Caco-2 (cell line): ENCODE data around the gene KSR2. TPM values are rescaled to one million over a fixed set of nuclear protein-coding genes. Genes with fewer than 3 reads are reported as not detected.

Experiments used
- BruUV-seq: library from RNA; stranded (reverse); fragments of 400-500 nt; replicated peaks from 2 replicates; lab custom pipeline; 2021; lab: Mats Ljungman, UMichigan
- CTCF ChIA-PET: fragments of 300-600 bp; sonication (Branson Sonifier 250); formaldehyde crosslinking; loops from one replicate; lab custom pipeline; 2022; ENCODE audit warnings: antibody characterized with exemption; lab: Charles Lee
- POLR2A ChIA-PET: fragments of 300-600 bp; sonication (Branson Sonifier 250); formaldehyde crosslinking; loops from one replicate; lab custom pipeline; 2022; ENCODE audit warnings: antibody characterized with exemption; lab: Charles Lee
- DNase-seq, 2 experiments: peaks; one replicate each; pipeline versions ENCODE4 v3.0.0 to v3.0.0-alpha.2; 2020 to 2022
- H3K27me3 ChIP-seq: replicated peaks from 2 replicates; pipeline ENCODE4 v1.6.0; 2011; ENCODE audit warnings: low read length; ENCODE audit not compliant: control insufficient read depth, insufficient read depth
- H3K36me3 ChIP-seq: 2 replicates; pipeline ENCODE4 v1.5.1; 2011; ENCODE audit warnings: low read length; ENCODE audit not compliant: control insufficient read depth, insufficient read depth
- H3K4me1 ChIP-seq: fragments of 250-450 bp; sonication (Bioruptor Pico); 2 replicates; pipeline ENCODE4 v1.5.1; 2020; ENCODE audit warnings: mild to moderate bottlenecking
- H3K4me3 ChIP-seq: 2 replicates; pipeline ENCODE4 v1.5.1; 2011; ENCODE audit warnings: low read depth, mild to moderate bottlenecking, control low read depth, low read length
- H3K9me3 ChIP-seq: fragments of 250-450 bp; sonication (Bioruptor Pico); 2 replicates; pipeline ENCODE4 v1.5.1; 2020; ENCODE audit warnings: mild to moderate bottlenecking, moderate library complexity
- H3K27ac Mint-ChIP-seq: one replicate; pipeline ENCODE4 v1.8.0; 2022; ENCODE audit warnings: mixed read lengths; ENCODE audit not compliant: unreplicated experiment
- H3K27me3 Mint-ChIP-seq: one replicate; pipeline ENCODE4 v1.8.0; 2022; ENCODE audit warnings: mixed read lengths; ENCODE audit not compliant: insufficient read depth, unreplicated experiment
- H3K36me3 Mint-ChIP-seq: one replicate; pipeline ENCODE4 v1.8.0; 2022; ENCODE audit warnings: mild to moderate bottlenecking, mixed read lengths; ENCODE audit not compliant: insufficient read depth, unreplicated experiment
- H3K4me1 Mint-ChIP-seq: one replicate; pipeline ENCODE4 v1.8.0; 2022; ENCODE audit warnings: low read depth, mixed read lengths; ENCODE audit not compliant: unreplicated experiment
- H3K4me3 Mint-ChIP-seq: one replicate; pipeline ENCODE4 v1.8.0; 2022; ENCODE audit warnings: mild to moderate bottlenecking, moderate library complexity, mixed read lengths; ENCODE audit not compliant: unreplicated experiment
- H3K9me3 Mint-ChIP-seq: one replicate; pipeline ENCODE4 v1.8.0; 2022; ENCODE audit warnings: mixed read lengths; ENCODE audit not compliant: unreplicated experiment
- CTCF ChIP-seq, 2 experiments: fragments of 200-600 bp in 1 of 2; IDR thresholded peaks; 1 replicate in 1 of 2; 2 replicates in 1 of 2; pipeline versions ENCODE4 v1.5.1 to v1.8.0; 2011 to 2022; ENCODE audit warnings: antibody characterized with exemption in 1 of 2, control low read depth in 1 of 2, inconsistent platforms in 1 of 2, low read depth in 1 of 2, low read length in 1 of 2, mild to moderate bottlenecking in 1 of 2, moderate library complexity in 1 of 2; ENCODE audit not compliant: insufficient read depth in 1 of 2, severe bottlenecking in 1 of 2, unreplicated experiment in 1 of 2
- intact Hi-C: fragments of 100-400 bp; cut with micrococcal nuclease; formaldehyde crosslinking; loops from one replicate; pipeline ENCODE4 v1.10.0; 2022; ENCODE audit not compliant: unreplicated experiment
- total RNA-seq: library from RNA; stranded (reverse); gene quantifications from 2 replicates; pipeline ENCODE4 v1.2.3, GENCODE V29; 2022

The KSR2 gene
- total RNA-seq, 1 experiment from 2014 or later, result 0.66 TPM

DNA sequence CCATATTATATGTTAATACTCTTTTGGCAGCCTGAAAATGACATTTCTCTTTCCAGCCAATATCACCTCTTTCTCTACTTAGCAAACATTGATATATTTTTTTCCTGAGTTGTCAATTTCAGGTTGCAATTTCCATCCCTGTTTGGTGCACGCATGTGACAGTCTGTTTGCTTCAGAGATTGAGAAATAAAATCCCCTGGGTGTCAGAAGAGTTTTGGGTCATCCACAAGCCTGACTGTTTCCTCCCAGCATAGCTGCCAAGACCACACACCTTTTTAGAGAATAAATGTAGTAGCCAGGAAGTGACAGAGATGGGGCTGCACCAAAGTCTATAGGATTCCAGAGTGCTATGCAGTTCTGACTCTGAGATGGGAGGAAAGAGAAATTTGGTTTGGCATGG, 462.5 kb downstream of the KSR2 start:
- ChIA-PET POLR2A (no interaction called here), CTCF (no interaction called here)
- TF ChIP-seq CTCF (IDR thresholded peaks at IDR 0.05; ENCODE audit: insufficient read depth in 1 of 2, low read depth in 1 of 2, low read length in 1 of 2, severe bottlenecking in 1 of 2, unreplicated experiment in 1 of 2), result no peak
- H3K36me3 Mint-ChIP-seq, result no peaks in the 10 kb centered on the region
- no TSS peak for BruUV-seq
- no peak overlapping the region for H3K4me3 ChIP-seq
- peaks cover 6% of the 10 kb centered on the region for H3K4me1 Mint-ChIP-seq
- H3K36me3 ChIP-seq, result no peaks in the 10 kb centered on the region
- H3K9me3 ChIP-seq, result no peaks in the 10 kb centered on the region
- H3K9me3 Mint-ChIP-seq, result no peaks in the 10 kb centered on the region
- H3K27me3 ChIP-seq, result no peaks in the 10 kb centered on the region
- DNase-seq, result no peak
- intact Hi-C loops, result no loop called here
- no peak overlapping the region for H3K27ac Mint-ChIP-seq
- H3K4me3 Mint-ChIP-seq, result no peak overlapping the region
- H3K4me1 ChIP-seq, result peaks cover 10% of the 10 kb centered on the region; the same call in 1 of the 2 replicates
- H3K27me3 Mint-ChIP-seq, result peaks cover 15% of the 10 kb centered on the region

DNA sequence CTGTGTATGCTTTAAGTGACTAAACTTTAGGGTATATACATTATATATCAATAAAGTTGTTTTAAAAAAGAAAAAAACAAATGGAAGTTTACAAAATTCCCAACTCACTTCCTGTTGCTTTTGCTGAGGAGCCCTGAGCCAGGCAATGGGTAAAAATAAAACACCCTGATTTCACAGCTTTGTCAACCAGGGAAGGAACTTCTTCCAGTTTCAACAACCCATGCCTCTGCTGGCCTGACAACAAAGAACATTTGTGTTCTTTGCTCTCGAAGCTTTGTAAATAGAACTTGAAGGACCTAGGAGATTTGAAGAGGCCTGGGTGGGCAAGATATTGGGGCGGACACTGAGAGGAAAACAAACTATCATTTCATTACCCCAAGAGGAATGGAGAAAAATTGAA, 466.2 kb downstream of the KSR2 start:
- DNase-seq, result no peak
- ChIA-PET CTCF (interaction anchor here (1.2 kb wide), 1 partner anchor 23 kb away, joined by 3 read pairs; no protein-coding TSS in a partner anchor), POLR2A (no interaction called here)
- BruUV-seq, result no TSS peak
- Mint-ChIP-seq H3K27ac (no peak overlapping the region), H3K9me3 (no peaks in the 10 kb centered on the region), H3K4me1 (peaks cover 1% of the 10 kb centered on the region), H3K36me3 (no peaks in the 10 kb centered on the region), H3K27me3 (peaks cover 8% of the 10 kb centered on the region), H3K4me3 (no peak overlapping the region)
- intact Hi-C loops, result no loop called here
- TF ChIP-seq CTCF (IDR thresholded peaks at IDR 0.05; ENCODE audit: insufficient read depth in 1 of 2, low read depth in 1 of 2, low read length in 1 of 2, severe bottlenecking in 1 of 2, unreplicated experiment in 1 of 2), result no peak
- H3K4me3 ChIP-seq, result no peak overlapping the region
- no peaks in the 10 kb centered on the region for H3K27me3 ChIP-seq
- H3K36me3 ChIP-seq, result no peaks in the 10 kb centered on the region
- H3K4me1 ChIP-seq, result peaks cover 7% of the 10 kb centered on the region
- no peaks in the 10 kb centered on the region for H3K9me3 ChIP-seq

DNA sequence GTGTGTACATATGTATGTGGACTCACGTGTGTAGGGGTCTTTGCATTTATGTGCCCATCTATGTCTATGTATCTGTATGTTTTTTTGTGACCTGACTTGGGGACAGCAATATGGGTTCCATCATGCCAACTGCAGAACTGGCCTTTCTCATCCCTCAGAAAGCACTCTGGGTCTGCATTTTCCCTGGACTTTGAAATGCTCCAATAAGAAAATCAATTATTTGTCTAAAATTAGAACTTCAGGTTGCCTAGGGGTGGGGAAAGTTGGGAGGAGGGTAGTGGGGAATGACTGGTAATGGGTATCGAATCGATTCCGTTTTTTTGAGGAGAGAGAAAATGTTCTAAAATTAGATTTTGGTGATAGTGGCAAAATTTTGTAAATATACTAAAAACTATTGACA, 466.6 kb downstream of the KSR2 start:
- H3K9me3 Mint-ChIP-seq, result no peaks in the 10 kb centered on the region
- TF ChIP-seq CTCF (IDR thresholded peaks at IDR 0.05; ENCODE audit: insufficient read depth in 1 of 2, low read depth in 1 of 2, low read length in 1 of 2, severe bottlenecking in 1 of 2, unreplicated experiment in 1 of 2), result no peak
- DNase-seq, result no peak
- no peaks in the 10 kb centered on the region for H3K4me1 Mint-ChIP-seq
- no peaks in the 10 kb centered on the region for H3K36me3 Mint-ChIP-seq
- intact Hi-C loops, result no loop called here
- H3K9me3 ChIP-seq, result no peaks in the 10 kb centered on the region
- peaks cover 3% of the 10 kb centered on the region for H3K4me1 ChIP-seq
- no TSS peak for BruUV-seq
- H3K27me3 Mint-ChIP-seq, result peaks cover 8% of the 10 kb centered on the region
- ChIA-PET CTCF (interaction anchor here (1.2 kb wide), 1 partner anchor 24 kb away, joined by 3 read pairs; no protein-coding TSS in a partner anchor), POLR2A (no interaction called here)
- H3K4me3 Mint-ChIP-seq, result no peak overlapping the region
- H3K27me3 ChIP-seq, result no peaks in the 10 kb centered on the region
- no peak overlapping the region for H3K4me3 ChIP-seq
- H3K27ac Mint-ChIP-seq, result no peak overlapping the region
- H3K36me3 ChIP-seq, result no peaks in the 10 kb centered on the region
